OCI-LY3 (cell line): ENCODE data around the gene DDX60.
"Not testable (repeated sequence)": the region's sequence is repeated elsewhere in the genome, so short reads cannot be mapped to it uniquely, and the experiment has no call there.

Source experiments
- H2AFZ ChIP-seq: fragments of 200-600, 300-600 bp; shearing (Covaris generic); 2 replicates; pipeline ENCODE4 v1.6.0; 2014; ENCODE audit warnings: antibody characterized with exemption, low read depth, low read length
- H3K27ac ChIP-seq: fragments of 200-600, 300-600 bp; sonication (generic); 2 replicates; pipeline ENCODE4 v1.5.1; 2014; ENCODE audit warnings: mild to moderate bottlenecking, low read length, moderate library complexity, mixed read lengths
- H3K27me3 ChIP-seq: fragments of 200-600, 300-600 bp; sonication (generic); 2 replicates; pipeline ENCODE4 v1.6.1; 2014; ENCODE audit warnings: low read depth, low read length, mixed read lengths
- H3K36me3 ChIP-seq: fragments of 200-600, 300-600 bp; sonication (generic); replicated peaks from 2 replicates; pipeline ENCODE3; 2014; ENCODE audit warnings: low read depth, low read length, mixed read lengths
- H3K4me1 ChIP-seq: fragments of 300-600, 200-600 bp; sonication (generic); 2 replicates; pipeline ENCODE4 v1.6.1; 2014; ENCODE audit warnings: low read length, mixed read lengths
- H3K4me2 ChIP-seq: fragments of 200-600, 300-600 bp; sonication (generic); 2 replicates; pipeline ENCODE4 v1.6.1; 2014; ENCODE audit warnings: low read length, mixed read lengths
- H3K4me3 ChIP-seq: fragments of 300-600, 200-600 bp; sonication (generic); 2 replicates; pipeline ENCODE4 v1.5.1; 2014; ENCODE audit warnings: antibody characterized with exemption, mild to moderate bottlenecking, low read length, moderate library complexity
- H3K79me2 ChIP-seq: fragments of 300-600, 200-600 bp; shearing (Covaris generic); 2 replicates; pipeline ENCODE4 v1.6.1; 2014; ENCODE audit warnings: mild to moderate bottlenecking, low read length, mixed read lengths
- H3K9ac ChIP-seq: fragments of 300-600, 200-600 bp; shearing (Covaris generic); 2 replicates; pipeline ENCODE4 v1.6.0; 2014; ENCODE audit warnings: mild to moderate bottlenecking, low read length, moderate library complexity
- H3K9me3 ChIP-seq: fragments of 200-600, 300-600 bp; shearing (Covaris generic); 2 replicates; pipeline ENCODE4 v1.6.1; 2014; ENCODE audit warnings: low read length, mixed read lengths; ENCODE audit not compliant: insufficient read depth
- H4K20me1 ChIP-seq: fragments of 200-600, 300-600 bp; sonication (generic); 2 replicates; pipeline ENCODE4 v1.6.1; 2016; ENCODE audit warnings: low read length, mixed read lengths; ENCODE audit not compliant: insufficient read depth
- CTCF ChIP-seq: fragments of 200-600, 300-600 bp; sonication (generic); IDR thresholded peaks from 2 replicates; pipeline ENCODE4 v1.5.1; 2014; ENCODE audit warnings: antibody characterized with exemption, low read length, low read depth
- EZH2phosphoT487 ChIP-seq: fragments of 200-600 bp; shearing (Covaris generic); IDR thresholded peaks from 2 replicates; pipeline ENCODE4 v1.6.1; 2018; ENCODE audit warnings: antibody characterized with exemption, mixed run types, low read depth

Gene DDX60

GRCh38 chr4:168293386-168293975, 25.1 kb downstream of the DDX60 start:
- H3K4me1 ChIP-seq = peaks cover 5% of the 10 kb centered on the region
- H3K36me3 ChIP-seq = no peaks in the 10 kb centered on the region
- no peak overlapping the region for H3K4me2 ChIP-seq
- H3K4me3 ChIP-seq = no peak overlapping the region
- no peaks in the 10 kb centered on the region for H3K79me2 ChIP-seq
- H3K9me3 ChIP-seq = no peaks in the 10 kb centered on the region
- no peak overlapping the region for H3K9ac ChIP-seq
- no peak overlapping the region for H3K27ac ChIP-seq
- H3K27me3 ChIP-seq = no peaks in the 10 kb centered on the region
- H4K20me1 ChIP-seq = no peaks in the 10 kb centered on the region
- H2AFZ ChIP-seq = no peak overlapping the region
- TF ChIP-seq EZH2phosphoT487 (no peak), CTCF (peak; percentile 5; the same call in 1 of the 2 replicates)

GRCh38 chr4:168291242-168291641, 27.3 kb downstream of the DDX60 start:
- no peaks in the 10 kb centered on the region for H3K36me3 ChIP-seq
- H3K4me3 ChIP-seq = no peak overlapping the region
- no peak overlapping the region for H2AFZ ChIP-seq
- H3K9me3 ChIP-seq = no peaks in the 10 kb centered on the region
- H3K4me1 ChIP-seq = peaks cover 5% of the 10 kb centered on the region
- H3K79me2 ChIP-seq = no peaks in the 10 kb centered on the region
- H4K20me1 ChIP-seq = no peaks in the 10 kb centered on the region
- no peak overlapping the region for H3K9ac ChIP-seq
- H3K4me2 ChIP-seq = no peak overlapping the region
- H3K27ac ChIP-seq = no peak overlapping the region
- H3K27me3 ChIP-seq = no peaks in the 10 kb centered on the region
- TF ChIP-seq CTCF = no peak
- TF ChIP-seq EZH2phosphoT487 = no peak

- H3K79me2 ChIP-seq, H4K20me1 ChIP-seq, H3K27ac ChIP-seq, H2AFZ ChIP-seq, H3K27me3 ChIP-seq, H3K4me2 ChIP-seq, H3K4me3 ChIP-seq, H3K4me1 ChIP-seq, H3K36me3 ChIP-seq, H3K9ac ChIP-seq, H3K9me3 ChIP-seq: not testable (repeated sequence)
Observed at GRCh38 chr4:168285850-168286249, 32.7 kb downstream of the DDX60 start.

- H4K20me1 ChIP-seq = no peaks in the 10 kb centered on the region
- H2AFZ ChIP-seq = no peak overlapping the region
- H3K27me3 ChIP-seq = no peaks in the 10 kb centered on the region
- H3K27ac ChIP-seq = no peak overlapping the region
- H3K36me3 ChIP-seq = no peaks in the 10 kb centered on the region
- no peaks in the 10 kb centered on the region for H3K9me3 ChIP-seq
- H3K4me3 ChIP-seq = no peak overlapping the region
- peaks cover 7% of the 10 kb centered on the region for H3K4me1 ChIP-seq
- no peak overlapping the region for H3K4me2 ChIP-seq
- no peaks in the 10 kb centered on the region for H3K79me2 ChIP-seq
- no peak for TF ChIP-seq EZH2phosphoT487
- no peak for TF ChIP-seq CTCF
- no peak overlapping the region for H3K9ac ChIP-seq
Observed at GRCh38 chr4:168279556-168279955, 39.0 kb downstream of the DDX60 start.
